GM06990 (cell line): ENCODE data around the gene MAN2B1.

ENCODE experiments used
- DNase-seq: peaks from one replicate; pipeline ENCODE4 v3.0.0-alpha.2; 2011; ENCODE audit not compliant: insufficient read length; ENCODE audit errors: extremely low read depth
- H3K27me3 ChIP-seq: replicated peaks from 2 replicates; pipeline ENCODE4 v1.6.0; 2011; ENCODE audit warnings: low read length; ENCODE audit not compliant: control insufficient read depth, insufficient read depth
- H3K36me3 ChIP-seq: 2 replicates; pipeline ENCODE4 v1.5.1; 2011; ENCODE audit warnings: low read length; ENCODE audit not compliant: control insufficient read depth, insufficient read depth
- H3K4me3 ChIP-seq: replicated peaks from 2 replicates; pipeline ENCODE4 v1.5.1; 2011; ENCODE audit warnings: low read depth, mild to moderate bottlenecking, control low read depth, low read length
- CTCF ChIP-seq: IDR thresholded peaks from 2 replicates; pipeline ENCODE4 v1.5.1; 2011; ENCODE audit warnings: low read length, control low read depth, mild to moderate bottlenecking, inconsistent platforms; ENCODE audit not compliant: insufficient read depth, poor library complexity, severe bottlenecking

Gene MAN2B1

GRCh38 chr19:12708641-12709040, 42.1 kb upstream of the MAN2B1 start:
- no peak for TF ChIP-seq CTCF
- H3K36me3 ChIP-seq, result peaks cover 38% of the 10 kb centered on the region
- H3K4me3 ChIP-seq, result no peak overlapping the region
- H3K27me3 ChIP-seq, result no peaks in the 10 kb centered on the region
- no peak for DNase-seq

GRCh38 chr19:12706332-12706718, 39.8 kb upstream of the MAN2B1 start:
- peaks cover 45% of the 10 kb centered on the region for H3K36me3 ChIP-seq
- TF ChIP-seq CTCF, result no peak
- H3K4me3 ChIP-seq, result no peak overlapping the region
- no peak for DNase-seq
- no peaks in the 10 kb centered on the region for H3K27me3 ChIP-seq

GRCh38 chr19:12705654-12706331, 39.3 kb upstream of the MAN2B1 start:
- H3K4me3 ChIP-seq, result no peak overlapping the region
- no peaks in the 10 kb centered on the region for H3K27me3 ChIP-seq
- no peak for DNase-seq
- no peak for TF ChIP-seq CTCF
- H3K36me3 ChIP-seq, result peaks cover 48% of the 10 kb centered on the region

- Histone ChIP-seq H3K27me3 (no peaks in the 10 kb centered on the region), H3K36me3 (peaks cover 46% of the 10 kb centered on the region), H3K4me3 (no peak overlapping the region)
- DNase-seq, result no peak
- TF ChIP-seq CTCF, result no peak
These were observed 38.6 kb upstream of the MAN2B1 start for GRCh38 chr19:12705169-12705568.

- H3K4me3 ChIP-seq, result no peak overlapping the region
- no peak for DNase-seq
- TF ChIP-seq CTCF, result no peak
- no peaks in the 10 kb centered on the region for H3K27me3 ChIP-seq
- peaks cover 48% of the 10 kb centered on the region for H3K36me3 ChIP-seq
These were observed 36.5 kb upstream of the MAN2B1 start for GRCh38 chr19:12703046-12703445.
